ENCODE measurements around the gene PRDM11. TPM values are rescaled to one million over a fixed set of nuclear protein-coding genes. Genes with fewer than 3 reads are reported as not detected.
A peak's percentile ranks its signal among the peaks of the same experiment; 100 is the strongest.
"Not testable (repeated sequence)": the region's sequence is repeated elsewhere in the genome, so short reads cannot be mapped to it uniquely, and the experiment has no call there.

Gene PRDM11
- total RNA-seq, 2 donors from 2014 or later: 0.40 to 2.0 TPM

DNA sequence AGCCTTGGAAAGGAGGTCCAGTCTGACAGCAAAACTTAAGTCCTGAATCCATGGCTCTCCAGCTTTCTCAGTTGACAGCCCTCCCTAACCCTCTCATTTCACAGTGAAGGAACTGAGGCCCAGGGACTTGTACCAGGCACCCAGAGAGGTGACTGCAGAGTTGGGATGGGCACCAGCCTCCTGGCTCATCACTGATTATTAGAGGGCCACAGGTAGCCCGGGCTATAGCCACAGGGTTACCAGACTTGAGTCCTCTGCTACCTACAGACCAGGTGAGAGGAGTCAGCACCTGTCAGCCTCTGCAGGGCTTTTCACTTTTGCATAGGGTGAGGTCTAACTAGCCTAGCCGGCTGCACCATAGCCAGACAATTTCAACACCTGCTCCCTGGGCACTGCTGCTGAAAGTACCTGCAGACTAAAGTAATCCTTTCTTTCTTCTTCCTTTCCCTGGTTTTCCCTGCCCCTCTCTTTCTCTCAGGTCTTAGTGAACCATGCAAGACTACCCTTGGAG, 102.1 kb downstream of the PRDM11 start:
- no peaks in the 10 kb centered on the region for H3K36me3 Mint-ChIP-seq (ENCODE audit: low read depth)
- ATAC-seq (replicated peaks): no peak
- no peaks in the 10 kb centered on the region for H3K9me3 Mint-ChIP-seq
- no peak overlapping the region for H3K4me3 Mint-ChIP-seq
- peaks cover 16% of the 10 kb centered on the region for H3K27me3 Mint-ChIP-seq
- no peak overlapping the region for H3K27ac Mint-ChIP-seq
- no peaks in the 10 kb centered on the region for H3K4me1 Mint-ChIP-seq

DNA sequence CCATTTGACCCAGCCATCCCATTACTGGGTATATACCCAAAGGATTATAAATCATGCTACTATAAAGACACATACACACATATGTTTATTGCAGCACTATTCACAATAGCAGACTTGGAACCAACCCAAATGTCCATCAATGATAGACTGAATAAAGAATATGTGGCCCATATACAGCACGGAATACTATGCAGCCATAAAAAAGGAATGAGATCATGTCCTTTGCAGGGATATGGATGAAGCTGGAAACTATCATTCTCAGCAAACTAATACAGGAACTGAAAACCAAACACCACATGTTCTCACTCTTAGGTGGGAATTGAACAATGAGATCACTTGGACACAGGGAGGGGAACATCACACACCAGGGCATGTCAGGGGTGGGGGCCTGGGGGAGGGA, 102.9 kb downstream of the PRDM11 start:
- H3K4me3 Mint-ChIP-seq; H3K27ac Mint-ChIP-seq; ATAC-seq (replicated peaks); H3K4me1 Mint-ChIP-seq; H3K9me3 Mint-ChIP-seq; H3K36me3 Mint-ChIP-seq (ENCODE audit: low read depth): not testable (repeated sequence)
- peaks cover 21% of the 10 kb centered on the region for H3K27me3 Mint-ChIP-seq

DNA sequence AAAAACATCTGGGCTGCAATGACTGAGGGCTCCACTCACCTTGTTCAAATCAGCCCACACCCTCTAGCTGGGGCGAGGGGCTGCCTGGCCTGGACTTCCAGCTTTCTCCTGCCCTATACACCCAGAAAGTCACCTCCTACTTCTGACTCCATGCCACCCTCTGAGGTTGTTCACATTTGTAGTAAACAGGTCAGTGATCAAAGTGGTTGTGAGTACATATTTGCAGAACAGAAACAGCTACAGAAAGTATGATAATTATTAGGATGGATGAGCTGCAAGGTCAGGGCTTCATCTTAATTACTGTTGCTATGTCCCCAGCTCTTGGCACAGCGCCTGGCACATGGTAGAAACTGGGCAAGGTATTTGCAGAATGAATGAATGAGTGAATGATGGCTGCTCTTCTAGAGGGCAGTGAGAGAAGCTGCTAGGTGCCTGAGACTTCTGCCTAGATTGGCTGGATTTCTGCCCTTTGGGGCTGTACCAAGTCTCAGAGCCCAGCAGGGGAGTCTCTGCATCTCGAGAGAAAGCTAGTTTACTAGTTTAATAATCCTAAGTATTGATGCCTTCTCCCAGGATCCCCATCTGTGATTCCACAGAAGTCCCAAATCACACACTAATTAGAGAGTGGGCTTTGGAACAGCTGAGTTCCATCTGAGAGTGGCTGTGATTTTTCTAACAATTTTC, 103.7 kb downstream of the PRDM11 start:
- Mint-ChIP-seq H3K36me3 (ENCODE audit: low read depth) (no peaks in the 10 kb centered on the region), H3K4me1 (no peaks in the 10 kb centered on the region), H3K27me3 (peaks cover 24% of the 10 kb centered on the region), H3K9me3 (no peaks in the 10 kb centered on the region), H3K4me3 (no peak overlapping the region), H3K27ac (no peak overlapping the region)
- no peak for ATAC-seq (replicated peaks)

DNA sequence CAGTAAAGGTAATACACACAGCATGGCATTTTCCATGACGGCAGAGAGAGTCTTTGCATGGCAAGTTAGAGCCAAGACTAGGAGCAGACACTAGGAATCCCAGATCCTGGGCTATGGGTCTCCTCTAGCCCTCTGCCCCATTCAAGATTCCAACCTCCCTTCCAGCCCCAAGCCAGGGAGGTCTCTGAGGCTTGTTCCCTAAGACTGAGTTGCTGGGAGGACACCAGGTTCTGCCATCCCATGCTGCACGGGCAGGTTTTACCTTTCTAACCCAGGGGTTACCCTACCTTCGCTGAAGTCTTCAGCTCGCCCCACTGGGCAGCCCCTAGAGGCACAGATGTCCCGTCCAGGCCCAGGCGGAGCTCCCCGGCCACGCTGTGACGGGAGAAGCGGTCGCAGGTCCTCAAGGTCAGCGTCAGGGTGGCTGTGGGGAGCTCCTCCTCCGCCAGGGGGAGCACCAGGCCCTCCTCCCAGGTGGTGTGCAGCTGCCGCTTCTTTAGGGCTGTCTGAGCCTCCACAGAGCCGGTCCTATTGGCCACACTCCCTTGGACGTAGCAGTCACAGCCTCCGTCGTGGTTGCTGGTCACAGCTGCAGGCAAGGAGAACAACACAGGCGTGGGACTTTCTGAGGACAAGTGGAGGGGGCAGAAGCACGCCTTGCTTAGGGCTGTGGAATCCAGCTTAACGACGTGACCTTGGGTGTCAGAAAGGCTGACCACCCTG, 105.9 kb downstream of the PRDM11 start:
- H3K9me3 Mint-ChIP-seq: no peaks in the 10 kb centered on the region
- H3K4me1 Mint-ChIP-seq: no peaks in the 10 kb centered on the region
- peaks cover 39% of the 10 kb centered on the region for H3K27me3 Mint-ChIP-seq
- H3K4me3 Mint-ChIP-seq: no peak overlapping the region
- peak; percentile 51 for ATAC-seq (replicated peaks)
- no peaks in the 10 kb centered on the region for H3K36me3 Mint-ChIP-seq (ENCODE audit: low read depth)
- H3K27ac Mint-ChIP-seq: no peak overlapping the region

DNA sequence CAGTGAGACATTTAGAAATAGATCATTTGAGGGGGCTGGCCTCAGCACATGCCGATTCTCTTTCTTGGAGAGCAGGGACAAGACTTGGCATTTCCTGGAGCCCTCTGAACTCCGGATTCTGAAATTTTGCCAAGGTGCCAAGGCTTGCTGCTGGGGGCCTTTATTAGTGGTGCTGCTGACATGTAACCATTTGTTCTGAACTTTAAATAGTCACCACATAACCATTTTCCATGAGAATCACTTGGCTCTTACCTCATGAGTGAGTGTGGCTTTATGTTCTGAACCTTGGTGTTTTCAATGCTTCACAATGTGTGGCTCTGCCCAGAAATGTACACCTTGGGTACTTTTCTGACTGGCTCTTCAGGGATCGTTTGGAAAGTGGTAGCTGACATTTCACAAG, 106.4 kb downstream of the PRDM11 start:
- H3K9me3 Mint-ChIP-seq: no peaks in the 10 kb centered on the region
- ATAC-seq (replicated peaks): no peak
- H3K27me3 Mint-ChIP-seq: peaks cover 41% of the 10 kb centered on the region
- H3K4me1 Mint-ChIP-seq: no peaks in the 10 kb centered on the region
- H3K36me3 Mint-ChIP-seq (ENCODE audit: low read depth): no peaks in the 10 kb centered on the region
- H3K4me3 Mint-ChIP-seq: no peak overlapping the region
- H3K27ac Mint-ChIP-seq: no peak overlapping the region

DNA sequence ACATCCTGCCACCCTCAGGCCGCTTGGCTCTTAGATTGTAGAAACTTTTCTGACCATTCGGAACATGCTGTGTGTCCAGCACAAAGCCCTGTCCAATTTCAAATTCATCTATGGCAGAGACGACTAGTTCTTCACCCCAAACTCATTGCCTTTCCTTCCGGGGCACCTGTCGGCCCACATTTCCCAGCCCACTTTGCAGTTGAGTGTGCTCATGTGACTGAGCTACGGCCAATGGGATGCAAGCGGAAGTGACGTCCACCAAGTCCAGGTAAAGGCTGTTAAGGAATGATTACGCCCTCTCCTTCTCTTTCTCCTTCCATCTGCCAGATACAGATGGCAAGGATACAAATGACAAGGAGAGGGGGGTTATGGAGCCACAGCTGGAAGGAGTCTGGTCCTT, 107.2 kb downstream of the PRDM11 start:
- H3K36me3 Mint-ChIP-seq (ENCODE audit: low read depth): no peaks in the 10 kb centered on the region
- no peaks in the 10 kb centered on the region for H3K9me3 Mint-ChIP-seq
- no peak overlapping the region for H3K27ac Mint-ChIP-seq
- no peak overlapping the region for H3K4me3 Mint-ChIP-seq
- H3K27me3 Mint-ChIP-seq: peaks cover 46% of the 10 kb centered on the region
- no peaks in the 10 kb centered on the region for H3K4me1 Mint-ChIP-seq
- ATAC-seq (replicated peaks): no peak

DNA sequence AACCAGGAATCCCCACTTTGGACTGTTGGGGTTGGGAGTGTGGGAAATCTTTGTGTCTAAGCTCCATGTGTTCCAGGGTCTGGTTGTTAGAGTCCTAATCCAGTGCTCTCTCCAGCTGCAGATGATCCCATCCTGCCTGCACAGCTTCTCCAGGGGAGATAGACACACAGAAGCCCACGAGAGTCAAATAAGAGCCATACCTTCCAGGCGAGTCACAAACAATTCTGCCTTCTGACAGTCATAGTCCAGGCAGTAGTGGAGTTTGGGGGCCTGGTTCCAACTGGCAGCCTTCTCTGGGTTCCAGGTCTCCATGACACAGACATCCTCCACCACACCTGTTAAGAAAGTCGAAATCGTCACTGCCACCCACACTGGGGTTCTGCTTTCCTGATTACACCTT, 107.6 kb downstream of the PRDM11 start:
- Mint-ChIP-seq H3K4me1 (no peaks in the 10 kb centered on the region), H3K9me3 (no peaks in the 10 kb centered on the region), H3K27me3 (peaks cover 49% of the 10 kb centered on the region), H3K36me3 (ENCODE audit: low read depth) (no peaks in the 10 kb centered on the region), H3K27ac (no peak overlapping the region), H3K4me3 (no peak overlapping the region)
- ATAC-seq (replicated peaks): no peak

DNA sequence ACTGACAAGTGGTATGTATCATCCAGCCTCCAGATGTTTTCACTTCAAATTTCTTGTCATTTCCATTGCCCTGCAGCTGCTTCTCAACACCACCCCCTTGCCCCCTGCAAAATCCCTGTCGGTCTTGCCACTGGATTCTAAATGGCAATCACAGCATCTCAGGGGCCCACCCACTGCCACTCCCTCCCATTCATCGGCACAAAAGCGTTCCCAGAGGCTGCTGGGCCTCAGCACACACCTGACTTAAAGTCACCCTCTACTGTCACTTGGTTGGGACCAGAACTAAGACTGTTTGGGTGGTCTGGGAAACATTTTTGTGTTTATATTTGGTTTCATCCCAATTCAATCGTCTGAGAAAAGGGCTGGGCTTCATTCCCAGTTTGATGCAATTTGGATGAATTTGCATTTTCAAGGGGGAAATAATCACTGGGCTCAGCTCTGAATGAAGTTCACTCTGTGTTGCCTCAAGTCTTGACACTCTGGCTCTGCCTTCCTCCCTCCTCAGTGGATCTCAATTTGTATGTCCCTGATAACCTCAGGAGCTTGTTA, 112.6 kb downstream of the PRDM11 start:
- H3K27ac Mint-ChIP-seq: no peak overlapping the region
- no peaks in the 10 kb centered on the region for H3K4me1 Mint-ChIP-seq
- H3K36me3 Mint-ChIP-seq (ENCODE audit: low read depth): no peaks in the 10 kb centered on the region

DNA sequence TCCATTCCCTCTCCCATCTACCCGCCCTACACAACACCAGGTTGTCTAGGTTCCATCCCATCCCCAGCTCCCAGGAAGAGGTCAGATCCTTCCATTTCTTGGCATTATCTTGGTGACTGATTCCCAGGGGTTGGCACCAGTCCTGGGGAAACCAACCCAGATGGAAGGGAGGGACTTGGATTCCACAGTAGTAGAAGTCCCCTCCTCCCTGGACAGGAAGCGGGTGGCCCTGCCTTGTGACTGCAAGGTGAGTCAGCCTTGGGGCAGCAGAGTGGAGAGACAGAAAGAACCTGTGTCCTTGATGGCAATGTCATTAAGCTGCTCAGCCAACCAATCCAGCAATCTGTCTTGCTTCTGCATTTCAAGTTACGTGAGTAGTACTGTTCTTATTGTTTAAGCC, 113.2 kb downstream of the PRDM11 start:
- Mint-ChIP-seq H3K27me3 (peaks cover 42% of the 10 kb centered on the region), H3K9me3 (no peaks in the 10 kb centered on the region), H3K4me1 (no peaks in the 10 kb centered on the region), H3K36me3 (ENCODE audit: low read depth) (no peaks in the 10 kb centered on the region), H3K27ac (no peak overlapping the region), H3K4me3 (no peak overlapping the region)
- no peak for ATAC-seq (replicated peaks)

More for the DNA sequence above, 112.6 kb downstream of the PRDM11 start:
- Mint-ChIP-seq H3K4me3 (no peak overlapping the region), H3K9me3 (no peaks in the 10 kb centered on the region), H3K27me3 (peaks cover 42% of the 10 kb centered on the region)
- no peak for ATAC-seq (replicated peaks)

DNA sequence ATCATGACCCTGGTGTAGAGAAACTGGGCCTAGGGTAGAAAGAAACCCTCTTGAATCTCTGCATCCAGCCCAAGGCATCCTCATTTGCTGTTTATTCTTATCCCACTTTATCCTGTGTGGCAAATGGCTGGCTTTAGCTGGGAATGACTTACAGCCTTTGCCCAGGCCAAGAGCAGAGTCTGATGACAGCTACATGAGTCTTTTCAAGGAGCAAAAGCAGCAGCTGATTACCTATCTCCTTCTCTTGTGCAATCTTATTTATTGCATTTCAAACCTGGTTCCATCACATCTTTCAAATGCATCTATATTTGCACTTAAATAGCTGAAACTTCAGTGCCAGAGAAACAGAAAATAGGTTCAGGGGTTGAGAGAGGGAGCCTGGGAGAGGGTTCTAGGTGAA, 113.6 kb downstream of the PRDM11 start:
- no peak for ATAC-seq (replicated peaks)
- Mint-ChIP-seq H3K36me3 (ENCODE audit: low read depth) (no peaks in the 10 kb centered on the region), H3K4me1 (no peaks in the 10 kb centered on the region), H3K27ac (no peak overlapping the region), H3K4me3 (no peak overlapping the region), H3K27me3 (peaks cover 46% of the 10 kb centered on the region), H3K9me3 (no peaks in the 10 kb centered on the region)

DNA sequence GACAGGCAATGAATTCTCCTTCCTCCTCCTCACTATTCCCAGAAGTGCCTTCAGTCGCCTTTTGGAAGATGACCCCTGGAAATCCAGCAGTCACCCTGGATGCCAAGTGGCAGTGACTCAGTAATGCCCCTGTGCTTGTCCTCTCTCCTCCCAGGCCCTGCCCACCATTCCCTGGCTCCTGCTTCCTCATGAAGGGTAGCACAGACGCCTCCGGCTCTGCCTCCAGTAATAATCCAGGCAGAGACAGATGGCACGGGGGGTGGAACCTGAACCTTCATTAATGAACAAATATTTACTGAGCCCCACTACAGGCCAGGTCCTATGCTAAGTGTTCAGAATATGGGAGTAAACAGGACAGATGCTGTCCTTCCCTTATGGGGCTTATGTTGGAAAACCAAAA, 116.5 kb downstream of the PRDM11 start:
- no peaks in the 10 kb centered on the region for H3K9me3 Mint-ChIP-seq
- no peak overlapping the region for H3K4me3 Mint-ChIP-seq
- H3K27ac Mint-ChIP-seq: no peak overlapping the region
- H3K4me1 Mint-ChIP-seq: no peaks in the 10 kb centered on the region
- no peak for ATAC-seq (replicated peaks)
- no peaks in the 10 kb centered on the region for H3K36me3 Mint-ChIP-seq (ENCODE audit: low read depth)
- H3K27me3 Mint-ChIP-seq: peaks cover 43% of the 10 kb centered on the region

DNA sequence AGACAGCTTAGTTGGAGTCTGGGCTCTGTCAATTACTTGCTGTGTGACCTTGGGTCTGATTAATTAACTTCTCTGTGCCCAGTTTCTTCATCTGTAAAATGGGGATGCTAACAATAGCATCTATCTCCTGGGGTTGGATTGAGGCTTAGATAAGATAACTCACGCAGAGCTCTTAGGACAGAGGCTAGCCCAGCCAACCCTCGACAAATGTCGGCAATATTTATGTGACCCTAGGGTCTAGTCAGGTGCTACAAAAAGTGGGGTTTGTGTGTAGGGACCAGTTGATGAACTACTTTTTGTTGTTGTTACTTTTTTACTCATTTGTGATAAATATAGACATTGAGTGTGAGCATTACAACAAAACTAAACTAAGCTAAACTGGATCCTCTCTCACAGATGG, 117.3 kb downstream of the PRDM11 start:
- Mint-ChIP-seq H3K4me3 (no peak overlapping the region), H3K36me3 (ENCODE audit: low read depth) (no peaks in the 10 kb centered on the region), H3K9me3 (no peaks in the 10 kb centered on the region), H3K27ac (no peak overlapping the region), H3K4me1 (no peaks in the 10 kb centered on the region), H3K27me3 (peaks cover 43% of the 10 kb centered on the region)
- no peak for ATAC-seq (replicated peaks)

DNA sequence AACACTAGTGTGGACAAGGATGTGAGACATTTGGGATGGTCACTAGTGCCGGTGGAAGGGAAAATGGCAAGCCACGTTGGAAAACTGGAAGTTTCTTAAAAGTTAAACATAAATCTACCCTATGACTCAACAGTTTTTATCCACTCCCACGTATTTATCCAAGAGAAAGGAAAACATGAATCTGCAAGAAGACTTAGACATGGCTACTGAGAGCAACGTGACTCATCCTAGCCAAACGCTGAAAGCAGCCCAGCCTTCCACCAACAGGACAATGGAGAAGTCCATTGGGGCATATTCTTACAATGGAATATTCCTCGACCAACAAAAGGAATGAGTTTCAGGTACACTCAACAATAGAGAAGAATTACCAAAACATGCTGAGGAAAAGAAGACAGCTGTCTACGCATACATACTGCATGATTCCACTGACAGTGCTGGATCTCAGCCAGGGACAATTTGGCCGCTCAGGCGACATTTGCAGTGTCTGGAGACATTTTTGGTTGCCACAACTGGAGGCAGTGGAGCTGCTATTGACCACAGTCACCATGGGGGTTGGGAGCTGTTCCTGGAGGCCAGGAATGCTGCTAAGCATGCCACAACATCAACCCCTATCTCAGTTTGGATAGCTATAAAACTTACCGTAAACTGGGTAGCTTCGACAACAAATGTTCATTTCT, 118.5 kb downstream of the PRDM11 start:
- Mint-ChIP-seq H3K27ac (no peak overlapping the region), H3K36me3 (ENCODE audit: low read depth) (no peaks in the 10 kb centered on the region), H3K4me3 (no peak overlapping the region), H3K27me3 (peaks cover 41% of the 10 kb centered on the region), H3K9me3 (no peaks in the 10 kb centered on the region), H3K4me1 (no peaks in the 10 kb centered on the region)
- no peak for ATAC-seq (replicated peaks)

DNA sequence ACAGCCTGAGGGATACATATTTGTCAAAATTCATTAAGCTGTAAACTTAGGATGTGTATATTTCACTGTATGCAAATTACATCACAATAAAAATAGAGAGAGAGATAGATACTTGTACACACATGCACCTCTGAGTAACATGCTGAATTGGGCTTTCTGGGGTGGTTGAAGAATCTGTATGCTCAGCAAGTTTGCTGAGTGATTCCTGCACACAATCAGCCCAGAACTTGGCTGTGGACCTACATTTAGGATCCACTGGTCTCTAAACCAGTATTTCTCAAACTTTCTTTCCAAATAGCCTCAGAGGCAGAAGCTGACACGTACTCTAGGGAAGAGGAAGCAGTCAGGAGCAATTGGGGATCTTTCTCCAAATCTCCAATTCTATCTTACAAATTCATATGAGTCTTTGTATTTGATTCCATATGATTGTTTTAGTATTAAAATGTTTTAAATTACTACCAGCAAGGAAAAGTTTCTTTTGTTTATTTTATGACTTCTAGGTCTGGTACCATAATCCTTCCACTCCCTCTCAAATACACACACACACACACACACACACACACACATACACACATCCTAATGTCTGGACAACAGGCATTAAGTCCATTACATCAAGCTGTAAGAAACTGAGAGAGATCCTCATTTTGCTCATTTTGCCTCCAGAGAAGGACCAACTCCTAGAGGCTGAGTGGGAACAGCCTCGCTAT, 119.7 kb downstream of the PRDM11 start:
- no peaks in the 10 kb centered on the region for H3K9me3 Mint-ChIP-seq
- no peak overlapping the region for H3K27ac Mint-ChIP-seq

More for the DNA sequence above, 119.7 kb downstream of the PRDM11 start:
- Mint-ChIP-seq H3K27me3 (peaks cover 49% of the 10 kb centered on the region), H3K4me1 (no peaks in the 10 kb centered on the region), H3K4me3 (no peak overlapping the region), H3K36me3 (ENCODE audit: low read depth) (no peaks in the 10 kb centered on the region)
- no peak for ATAC-seq (replicated peaks)
